ENCODE data around the gene LMF2. TPM values are rescaled to one million over a fixed set of nuclear protein-coding genes. Genes with fewer than 3 reads are reported as not detected.

The LMF2 gene
- polyA plus RNA-seq, 1 of the 3 experiments (the other 2 are of a cell fraction) = 34.3 TPM

GRCh38 chr22:50456026-50456425 lies 51.5 kb downstream of the LMF2 start (continued):
- TF ChIP-seq, protein P1, sequence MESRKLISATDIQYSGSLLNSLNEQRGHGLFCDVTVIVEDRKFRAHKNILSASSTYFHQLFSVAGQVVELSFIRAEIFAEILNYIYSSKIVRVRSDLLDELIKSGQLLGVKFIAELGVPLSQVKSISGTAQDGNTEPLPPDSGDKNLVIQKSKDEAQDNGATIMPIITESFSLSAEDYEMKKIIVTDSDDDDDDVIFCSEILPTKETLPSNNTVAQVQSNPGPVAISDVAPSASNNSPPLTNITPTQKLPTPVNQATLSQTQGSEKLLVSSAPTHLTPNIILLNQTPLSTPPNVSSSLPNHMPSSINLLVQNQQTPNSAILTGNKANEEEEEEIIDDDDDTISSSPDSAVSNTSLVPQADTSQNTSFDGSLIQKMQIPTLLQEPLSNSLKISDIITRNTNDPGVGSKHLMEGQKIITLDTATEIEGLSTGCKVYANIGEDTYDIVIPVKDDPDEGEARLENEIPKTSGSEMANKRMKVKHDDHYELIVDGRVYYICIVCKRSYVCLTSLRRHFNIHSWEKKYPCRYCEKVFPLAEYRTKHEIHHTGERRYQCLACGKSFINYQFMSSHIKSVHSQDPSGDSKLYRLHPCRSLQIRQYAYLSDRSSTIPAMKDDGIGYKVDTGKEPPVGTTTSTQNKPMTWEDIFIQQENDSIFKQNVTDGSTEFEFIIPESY (IDR thresholded peaks at IDR 0.05; ENCODE audit: borderline replicate concordance, low read depth) = no peak
- TF ChIP-seq MXI1 (IDR thresholded peaks at IDR 0.05; ENCODE audit: low read depth, low read length) = no peak
- no peak for TF ChIP-seq YY1 (IDR thresholded peaks at IDR 0.05; ENCODE audit: low read depth)
- no peak for TF ChIP-seq NRF1 (IDR thresholded peaks at IDR 0.05; ENCODE audit: low read depth, low read length)
- no peak for TF ChIP-seq FOXJ3 (CRISPR knock-in tag; IDR thresholded peaks at IDR 0.05)
- TF ChIP-seq CHD2 (IDR thresholded peaks at IDR 0.05; ENCODE audit: low read length, partially characterized antibody) = no peak

DNA sequence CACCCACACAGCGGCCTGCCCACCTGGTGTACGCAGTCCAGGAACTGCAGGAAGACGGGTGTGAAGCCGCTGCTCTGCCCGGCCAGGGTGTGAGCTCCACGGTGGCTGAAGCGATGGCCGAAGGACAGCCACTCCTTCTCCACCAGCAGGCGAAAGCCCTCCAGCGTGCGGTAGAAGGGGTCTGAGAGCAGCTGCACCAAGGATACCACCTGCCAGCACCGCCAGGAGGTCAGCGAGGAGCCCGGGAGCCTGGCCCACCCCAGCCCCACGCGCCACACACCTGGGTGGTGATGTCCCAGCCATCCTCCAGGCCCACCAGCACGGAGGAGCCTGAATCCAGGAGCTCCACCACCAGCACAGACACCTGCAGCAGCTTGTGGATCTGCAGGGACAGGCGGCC lies 52.3 kb downstream of the LMF2 start:
- TF ChIP-seq MEF2A (IDR thresholded peaks at IDR 0.05; ENCODE audit: borderline replicate concordance, low read depth) (no peak), POLR2AphosphoS5 (IDR thresholded peaks at IDR 0.05; ENCODE audit: low read depth, low read length) (no peak), RFX5 (IDR thresholded peaks at IDR 0.05; ENCODE audit: low read length) (no peak), TCF12 (IDR thresholded peaks at IDR 0.05) (no peak), SIN3A (IDR thresholded peaks at IDR 0.05; ENCODE audit: borderline replicate concordance, low read depth, low read length) (no peak), USF2 (IDR thresholded peaks at IDR 0.05; ENCODE audit: borderline replicate concordance, low read depth, low read length) (no peak)
- no peaks in the 10 kb centered on the region for H3K9me3 ChIP-seq
- CTCF ChIA-PET = interaction anchor here (1.3 to 2.1 kb wide), 2 partner anchors 10 to 11 kb away, joined by 4 to 7 read pairs; no protein-coding TSS in a partner anchor
- H3K4me1 ChIP-seq (ENCODE audit: control insufficient read depth in 1 of 2, insufficient read depth in 2 of 2, low read depth in 1 of 2, low read length in 1 of 2) = no peaks in the 10 kb centered on the region
- peaks cover 12% of the 10 kb centered on the region for H3F3A ChIP-seq (replicated peaks; ENCODE audit: insufficient read depth)
- H3K79me2 ChIP-seq (ENCODE audit: insufficient read depth) = peaks cover 2% of the 10 kb centered on the region; the same call in 1 of the 2 replicates
- no peak for DNase-seq
- no peak overlapping the region for H3K27ac ChIP-seq (ENCODE audit: low read depth in 2 of 2, low read length in 1 of 2)
- no peaks in the 10 kb centered on the region for H3K9me2 ChIP-seq
- H3K4me3 ChIP-seq (ENCODE audit: low read depth in 2 of 2, low read length in 1 of 2) = no peak overlapping the region
- POLR2A ChIA-PET = no interaction called here
- H3K36me3 ChIP-seq (replicated peaks in 1 of 2; ENCODE audit: control insufficient read depth in 1 of 2, insufficient read depth in 2 of 2, low read length in 1 of 2) = peaks cover 23 to 46% of the 10 kb centered on the region in 2 experiments
- no peaks in the 10 kb centered on the region for H3K27me3 ChIP-seq (ENCODE audit: insufficient read depth)
- H3K9ac ChIP-seq = no peak overlapping the region
- H2AFZ ChIP-seq (ENCODE audit: low read depth) = no peak overlapping the region
- WGBS (ENCODE audit: low lambda C conversion rate) = 95% methylated on average over 4 of the region's 18 CpGs
- H4K20me1 ChIP-seq (ENCODE audit: insufficient read depth) = no peaks in the 10 kb centered on the region
- no peak overlapping the region for H3K4me2 ChIP-seq

DNA sequence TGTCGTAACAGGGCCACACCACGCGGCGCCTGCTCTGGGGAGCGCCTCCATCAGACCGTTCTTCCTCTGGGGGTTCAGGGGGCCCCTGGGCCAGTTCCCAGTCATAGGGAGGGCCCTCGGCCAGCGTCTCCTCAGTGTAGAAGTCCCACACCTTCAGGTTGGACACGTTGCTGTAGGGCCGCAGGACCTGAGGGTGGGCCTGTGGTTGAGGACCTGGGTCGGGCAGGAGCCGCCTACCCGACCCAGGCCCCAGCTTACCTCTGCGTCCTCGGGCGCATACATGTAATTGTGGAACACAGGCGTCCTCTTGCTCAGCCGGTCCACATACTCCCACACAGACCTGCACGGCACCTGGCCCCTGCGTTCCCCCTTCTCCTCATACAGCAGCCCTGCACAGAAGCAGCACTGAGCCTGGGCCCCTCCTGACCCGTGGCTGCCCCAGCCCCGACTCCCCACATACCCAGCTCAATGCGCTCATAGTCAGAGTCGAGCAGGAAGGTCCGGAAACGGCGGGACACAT lies 52.9 kb downstream of the LMF2 start:
- no peaks in the 10 kb centered on the region for H3K9me2 ChIP-seq
- H3F3A ChIP-seq (replicated peaks; ENCODE audit: insufficient read depth) = peaks cover 12% of the 10 kb centered on the region
- H3K9ac ChIP-seq = no peak overlapping the region
- TF ChIP-seq GATA2 (CRISPR knock-in tag; IDR thresholded peaks at IDR 0.05) = no peak
- TF ChIP-seq FOXM1 (IDR thresholded peaks at IDR 0.05; ENCODE audit: low read depth) = no peak
- H3K27me3 ChIP-seq (ENCODE audit: insufficient read depth) = no peaks in the 10 kb centered on the region
- ChIA-PET POLR2A (interaction anchor here (0.7 kb wide), 1 partner anchor 282 kb away, joined by 3 read pairs; no protein-coding TSS in a partner anchor), CTCF (interaction anchor here (1.2 to 1.3 kb wide), 2 partner anchors 12 to 108 kb away, joined by 3 to 4 read pairs; partner anchors contain the start of gene SYCE3)
- no peaks in the 10 kb centered on the region for H3K9me3 ChIP-seq
- WGBS (ENCODE audit: low lambda C conversion rate) = 97% methylated on average over 14 of the region's 27 CpGs
- H3K4me2 ChIP-seq = no peak overlapping the region
- H3K4me1 ChIP-seq (ENCODE audit: control insufficient read depth in 1 of 2, insufficient read depth in 2 of 2, low read depth in 1 of 2, low read length in 1 of 2) = no peaks in the 10 kb centered on the region
- H2AFZ ChIP-seq (ENCODE audit: low read depth) = no peak overlapping the region
- no peak overlapping the region for H3K4me3 ChIP-seq (ENCODE audit: low read depth in 2 of 2, low read length in 1 of 2)
- no peak for DNase-seq
- H3K79me2 ChIP-seq (ENCODE audit: insufficient read depth) = peaks cover 2% of the 10 kb centered on the region; the same call in 1 of the 2 replicates
- peaks cover 23 to 41% of the 10 kb centered on the region in 2 experiments for H3K36me3 ChIP-seq (replicated peaks in 1 of 2; ENCODE audit: control insufficient read depth in 1 of 2, insufficient read depth in 2 of 2, low read length in 1 of 2)
- H4K20me1 ChIP-seq (ENCODE audit: insufficient read depth) = no peaks in the 10 kb centered on the region
- H3K27ac ChIP-seq (ENCODE audit: low read depth in 2 of 2, low read length in 1 of 2) = no peak overlapping the region

Other genes starting within 250 kb of the LMF2 start
- gene MAPK12, start 246.0 kb downstream of the LMF2 start, polyA plus RNA-seq (2012; rRNA removed) = 118 TPM in 2 replicates
- gene MAPK11, start 237.3 kb downstream of the LMF2 start, polyA plus RNA-seq (2012; rRNA removed) = 36.0 and 38.3 TPM in 2 replicates
- 85.8 and 108 TPM in 2 replicates for gene PLXNB2, start 200.1 kb downstream of the LMF2 start, polyA plus RNA-seq (2012; rRNA removed)
- gene DENND6B, start 180.7 kb downstream of the LMF2 start, polyA plus RNA-seq (2012; rRNA removed) = 5.6 and 5.8 TPM in 2 replicates
- gene PPP6R2, start 164.4 kb downstream of the LMF2 start, polyA plus RNA-seq (2012; rRNA removed) = 45.1 and 45.7 TPM in 2 replicates
- gene SBF1, start 32.7 kb downstream of the LMF2 start, polyA plus RNA-seq (2012; rRNA removed) = 24.2 and 29.1 TPM in 2 replicates
- 0.49 and 0.61 TPM in 2 replicates for gene ADM2, start 26.2 kb downstream of the LMF2 start, polyA plus RNA-seq (2012; rRNA removed)
- gene MIOX, start 20.8 kb downstream of the LMF2 start, polyA plus RNA-seq (2012; rRNA removed) = 0.05 and 0.06 TPM in 2 replicates
- 21.1 and 22.4 TPM in 2 replicates for gene NCAPH2, start 522 bp upstream of the LMF2 start, polyA plus RNA-seq (2012; rRNA removed)
- 3.2 and 4.0 TPM in 2 replicates for gene SCO2, start 17.9 kb upstream of the LMF2 start, polyA plus RNA-seq (2012; rRNA removed)
- 1.1 and 1.7 TPM in 2 replicates for gene TYMP, start 22.3 kb upstream of the LMF2 start, polyA plus RNA-seq (2012; rRNA removed)
- 0.03 and 0.07 TPM in 2 replicates for gene KLHDC7B, start 38.2 kb upstream of the LMF2 start, polyA plus RNA-seq (2012; rRNA removed)
- 2.1 and 3.6 TPM in 2 replicates for gene SYCE3, start 55.2 kb upstream of the LMF2 start, polyA plus RNA-seq (2012; rRNA removed)
- gene CPT1B, start 70.7 kb upstream of the LMF2 start, polyA plus RNA-seq (2012; rRNA removed) = 33.2 and 40.4 TPM in 2 replicates
- gene CHKB, start 75.1 kb upstream of the LMF2 start, polyA plus RNA-seq (2012; rRNA removed) = 39.6 and 57.4 TPM in 2 replicates
- 2.3 and 2.7 TPM in 2 replicates for gene MAPK8IP2, start 93.1 kb upstream of the LMF2 start, polyA plus RNA-seq (2012; rRNA removed)
- 34.2 and 34.4 TPM in 2 replicates for gene ARSA, start 120.5 kb upstream of the LMF2 start, polyA plus RNA-seq (2012; rRNA removed)
- 0.88 and 1.5 TPM in 2 replicates for gene SHANK3, start 165.1 kb upstream of the LMF2 start, polyA plus RNA-seq (2012; rRNA removed)
- gene ACR, start 230.5 kb upstream of the LMF2 start, polyA plus RNA-seq (2012; rRNA removed) = 0.08 and 0.15 TPM in 2 replicates